ENCODE results near the gene GDPD5.

DNA sequence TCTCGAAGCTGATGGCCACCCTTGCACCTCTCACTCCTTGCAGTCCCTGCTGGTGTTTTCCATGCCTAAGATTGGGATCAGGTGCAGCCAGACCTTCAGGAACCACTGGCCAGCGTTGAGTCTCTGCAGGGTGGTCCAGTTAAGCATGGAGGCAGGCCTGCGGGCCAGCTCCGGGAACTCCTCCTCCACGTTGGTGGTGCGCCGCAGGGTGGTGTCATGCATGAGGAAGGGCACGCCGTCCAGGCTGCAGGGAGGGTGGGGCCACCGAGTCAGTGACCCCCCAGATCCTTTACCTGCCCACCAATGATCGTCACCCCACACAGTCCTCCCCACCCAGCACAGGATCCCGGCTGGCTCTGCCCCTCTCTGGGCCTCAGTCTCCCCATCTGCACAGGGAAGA lies 82.7 kb downstream of the GDPD5 start:
- TF ChIP-seq ZNF76 (CRISPR knock-in tag; IDR thresholded peaks at IDR 0.05; ENCODE audit: borderline replicate concordance) (no peak), RFX1 (IDR thresholded peaks at IDR 0.05) (no peak), MYC (IDR thresholded peaks at IDR 0.05; ENCODE audit: low read depth, low read length) (no peak), MYC (CRISPR knock-in tag; IDR thresholded peaks at IDR 0.05; ENCODE audit: borderline replicate concordance, low read depth) (no peak)
- TF ChIP-seq, protein P1, sequence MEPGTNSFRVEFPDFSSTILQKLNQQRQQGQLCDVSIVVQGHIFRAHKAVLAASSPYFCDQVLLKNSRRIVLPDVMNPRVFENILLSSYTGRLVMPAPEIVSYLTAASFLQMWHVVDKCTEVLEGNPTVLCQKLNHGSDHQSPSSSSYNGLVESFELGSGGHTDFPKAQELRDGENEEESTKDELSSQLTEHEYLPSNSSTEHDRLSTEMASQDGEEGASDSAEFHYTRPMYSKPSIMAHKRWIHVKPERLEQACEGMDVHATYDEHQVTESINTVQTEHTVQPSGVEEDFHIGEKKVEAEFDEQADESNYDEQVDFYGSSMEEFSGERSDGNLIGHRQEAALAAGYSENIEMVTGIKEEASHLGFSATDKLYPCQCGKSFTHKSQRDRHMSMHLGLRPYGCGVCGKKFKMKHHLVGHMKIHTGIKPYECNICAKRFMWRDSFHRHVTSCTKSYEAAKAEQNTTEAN (CRISPR knock-in tag; IDR thresholded peaks at IDR 0.05): no peak
- TF ChIP-seq, protein P2, sequence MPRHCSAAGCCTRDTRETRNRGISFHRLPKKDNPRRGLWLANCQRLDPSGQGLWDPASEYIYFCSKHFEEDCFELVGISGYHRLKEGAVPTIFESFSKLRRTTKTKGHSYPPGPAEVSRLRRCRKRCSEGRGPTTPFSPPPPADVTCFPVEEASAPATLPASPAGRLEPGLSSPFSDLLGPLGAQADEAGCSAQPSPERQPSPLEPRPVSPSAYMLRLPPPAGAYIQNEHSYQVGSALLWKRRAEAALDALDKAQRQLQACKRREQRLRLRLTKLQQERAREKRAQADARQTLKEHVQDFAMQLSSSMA (CRISPR knock-in tag; IDR thresholded peaks at IDR 0.05): no peak
- TF ChIP-seq, protein P3, sequence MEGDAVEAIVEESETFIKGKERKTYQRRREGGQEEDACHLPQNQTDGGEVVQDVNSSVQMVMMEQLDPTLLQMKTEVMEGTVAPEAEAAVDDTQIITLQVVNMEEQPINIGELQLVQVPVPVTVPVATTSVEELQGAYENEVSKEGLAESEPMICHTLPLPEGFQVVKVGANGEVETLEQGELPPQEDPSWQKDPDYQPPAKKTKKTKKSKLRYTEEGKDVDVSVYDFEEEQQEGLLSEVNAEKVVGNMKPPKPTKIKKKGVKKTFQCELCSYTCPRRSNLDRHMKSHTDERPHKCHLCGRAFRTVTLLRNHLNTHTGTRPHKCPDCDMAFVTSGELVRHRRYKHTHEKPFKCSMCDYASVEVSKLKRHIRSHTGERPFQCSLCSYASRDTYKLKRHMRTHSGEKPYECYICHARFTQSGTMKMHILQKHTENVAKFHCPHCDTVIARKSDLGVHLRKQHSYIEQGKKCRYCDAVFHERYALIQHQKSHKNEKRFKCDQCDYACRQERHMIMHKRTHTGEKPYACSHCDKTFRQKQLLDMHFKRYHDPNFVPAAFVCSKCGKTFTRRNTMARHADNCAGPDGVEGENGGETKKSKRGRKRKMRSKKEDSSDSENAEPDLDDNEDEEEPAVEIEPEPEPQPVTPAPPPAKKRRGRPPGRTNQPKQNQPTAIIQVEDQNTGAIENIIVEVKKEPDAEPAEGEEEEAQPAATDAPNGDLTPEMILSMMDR (IDR thresholded peaks at IDR 0.05 in 2 of 3, conservative IDR thresholded peaks at IDR 0.05 in 1 of 3; ENCODE audit: insufficient read depth in 2 of 3, low read depth in 1 of 3, low read length in 3 of 3): no peak
